Measurements from ENCODE around the gene CDH6. TPM values are rescaled to one million over a fixed set of nuclear protein-coding genes. Genes with fewer than 3 reads are reported as not detected.

CDH6 gene
- total and polyA plus RNA-seq, 2 donors (not counting 3 experiments of a cell fraction or from before 2014, with no cell fraction given) = 0.06 TPM; not detected in 1

GRCh38 chr5:31273161-31273560, 79.7 kb downstream of the CDH6 start:
- dilution Hi-C loops (cut with MboI; ENCODE audit: extremely low pct_ligation_motif_present, low sequenced_read_pairs) = no loop called here
- FAIRE-seq = no peak
- H3K9me1 ChIP-seq (replicated peaks; ENCODE audit: control insufficient read depth, extremely low read depth, insufficient read depth, low read length) = no peaks in the 10 kb centered on the region
- no peaks in the 10 kb centered on the region for H3K27me3 ChIP-seq (ENCODE audit: control insufficient read depth in 2 of 2, insufficient read depth in 2 of 2, low read length in 2 of 2)
- no peak overlapping the region for H3K9ac ChIP-seq (replicated peaks; ENCODE audit: extremely low read depth, insufficient read depth, low read length)
- no peak overlapping the region for H3K4me2 ChIP-seq (ENCODE audit: insufficient read depth, low read length)
- no peaks in the 10 kb centered on the region for H3K4me1 ChIP-seq (ENCODE audit: control insufficient read depth, extremely low read depth, insufficient read depth, low read length)
- no peak overlapping the region for H2AFZ ChIP-seq (ENCODE audit: low read depth, low read length)
- H3K9me3 ChIP-seq (replicated peaks; ENCODE audit: control insufficient read depth, insufficient read depth, low read length) = no peaks in the 10 kb centered on the region
- H3K36me3 ChIP-seq (ENCODE audit: control insufficient read depth in 2 of 2, extremely low read depth in 1 of 2, insufficient read depth in 2 of 2, low read length in 2 of 2) = no peaks in the 10 kb centered on the region
- H4K20me1 ChIP-seq (replicated peaks; ENCODE audit: control insufficient read depth, extremely low read depth, insufficient read depth, low read length) = no peaks in the 10 kb centered on the region
- no peak for DNase-seq (ENCODE audit: low read depth, low spot score)
- intact Hi-C loops (cut with micrococcal nuclease) = no loop called here
- no TSS peak for BruUV-seq (replicated peaks)
- CTCF ChIA-PET = no interaction called here
- TF ChIP-seq POLR2A (IDR thresholded peaks at IDR 0.05; ENCODE audit: low read depth, low read length) (no peak), GATA2 (IDR thresholded peaks at IDR 0.05; ENCODE audit: insufficient read depth, insufficient read length, low read depth, low read length) (no peak), EZH2 (IDR thresholded peaks at IDR 0.05; ENCODE audit: borderline replicate concordance, low read depth, low read length, severe bottlenecking) (no peak), POLR2AphosphoS5 (IDR thresholded peaks at IDR 0.05; ENCODE audit: insufficient read depth, low read depth, low read length) (no peak), MAX (IDR thresholded peaks at IDR 0.05; ENCODE audit: insufficient read depth, insufficient read length) (no peak), CTCF (IDR thresholded peaks at IDR 0.05; ENCODE audit: extremely low read depth in 1 of 2, insufficient read depth in 1 of 2, low read depth in 1 of 2, low read length in 2 of 2) (no peak), FOS (IDR thresholded peaks at IDR 0.05; ENCODE audit: borderline replicate concordance, insufficient read depth, low read length) (no peak), MYC (IDR thresholded peaks at IDR 0.05; ENCODE audit: low read depth, low read length) (no peak), JUN (IDR thresholded peaks at IDR 0.05; ENCODE audit: borderline replicate concordance, insufficient read depth, insufficient read length, low read depth) (no peak)
- POLR2A ChIA-PET = no interaction called here
- H3K79me2 ChIP-seq (ENCODE audit: control insufficient read depth, insufficient read depth, low read length) = no peaks in the 10 kb centered on the region
- no peak overlapping the region for H3K4me3 ChIP-seq (replicated peaks in 1 of 3; ENCODE audit: insufficient read depth in 1 of 3, low read depth in 1 of 3, low read length in 3 of 3)
- no peak overlapping the region for H3K27ac ChIP-seq (ENCODE audit: insufficient read depth, low read depth, low read length)
